HCT116 (cell line): ENCODE data around the gene GDF10. TPM values are rescaled to one million over a fixed set of nuclear protein-coding genes. Genes with fewer than 3 reads are reported as not detected.

ENCODE experiments used
- ATAC-seq: fragments of 200-7000 bp; cut with Tn5 transposase; 2 replicates; pipeline ENCODE4 v1.9.1; 2020; ENCODE audit warnings: mild to moderate bottlenecking, moderate library complexity
- BruUV-seq: library from RNA; stranded (reverse); fragments of 400-500 nt; replicated peaks from 2 replicates; lab custom pipeline; 2021; lab: Mats Ljungman, UMichigan
- CTCF ChIA-PET: fragments of 300-600 bp; sonication (Branson Sonifier 250); formaldehyde crosslinking; loops from one replicate; lab custom pipeline; 2021; ENCODE audit warnings: antibody characterized with exemption; lab: Charles Lee
- POLR2A ChIA-PET: fragments of 300-600, 350-600 bp; sonication (Branson Sonifier 250); formaldehyde crosslinking; loops from one replicate; lab custom pipeline; 2021; ENCODE audit warnings: antibody characterized with exemption; lab: Charles Lee
- RAD21 ChIA-PET, 2 experiments: fragments of 300-600 bp; sonication (Branson Sonifier 250); formaldehyde crosslinking; loops; one replicate each; lab custom pipeline; 2023; ENCODE audit warnings: low total read pairs in 2 of 2; ENCODE audit not compliant: uncharacterized antibody in 2 of 2, unreplicated experiment in 2 of 2, low non-redundant PET in 1 of 2; lab: Charles Lee
- DNase-seq: peaks from one replicate; pipeline ENCODE4 v3.0.0-alpha.2; 2010; ENCODE audit warnings: low read depth, low spot score
- H2AFZ ChIP-seq: fragments of 200-600 bp; shearing (Covaris generic), sonication (generic); 2 replicates; pipeline ENCODE4 v1.6.1; 2017; ENCODE audit warnings: low read depth, mixed run types, mixed read lengths, antibody characterized with exemption, low read length; ENCODE audit not compliant: poor library complexity, severe bottlenecking
- H3K27ac ChIP-seq: 2 replicates; pipeline ENCODE4 v1.5.1; 2012; ENCODE audit warnings: low read depth, low read length
- H3K27me3 ChIP-seq: fragments of 200-600 bp; sonication (generic); 2 replicates; pipeline ENCODE4 v1.6.1; 2016; ENCODE audit warnings: mixed run types, low read length, mixed read lengths; ENCODE audit not compliant: insufficient read depth
- H3K36me3 ChIP-seq, 2 experiments: fragments of 200-500 bp in 1 of 2; fragments of 200-600 bp in 1 of 2; sonication (Bioruptor generic) in 1 of 2; sonication (generic) in 1 of 2; 2 replicates each; pipeline versions ENCODE4 v1.5.1 to v1.6.1; 2014 to 2016; ENCODE audit warnings: low read length in 2 of 2, inconsistent platforms in 1 of 2, mixed read lengths in 1 of 2, mixed run types in 1 of 2; ENCODE audit not compliant: insufficient read depth in 2 of 2, control insufficient read depth in 1 of 2
- H3K4me1 ChIP-seq, 2 experiments: fragments of 200-600 bp in 1 of 2; sonication (generic) in 1 of 2; 2 replicates each; pipeline versions ENCODE4 v1.5.1 to v1.6.1; 2012 to 2017; ENCODE audit warnings: low read length in 2 of 2, inconsistent platforms in 1 of 2, mild to moderate bottlenecking in 1 of 2, mixed read lengths in 1 of 2, mixed run types in 1 of 2, moderate library complexity in 1 of 2; ENCODE audit not compliant: insufficient read depth in 2 of 2, control insufficient read depth in 1 of 2
- H3K4me2 ChIP-seq: fragments of 200-600 bp; sonication (generic); 2 replicates; pipeline ENCODE4 v1.6.1; 2017; ENCODE audit warnings: mixed run types, low read length, mixed read lengths
- H3K4me3 ChIP-seq, 2 experiments: fragments of 200-600 bp in 1 of 2; sonication (generic) in 1 of 2; replicated peaks in 1 of 2; 2 replicates each; pipeline ENCODE4 v1.5.1; 2011 to 2016; ENCODE audit warnings: low read length in 2 of 2, control low read depth in 1 of 2, low read depth in 1 of 2, mild to moderate bottlenecking in 1 of 2, mixed read lengths in 1 of 2, mixed run types in 1 of 2
- H3K79me2 ChIP-seq: fragments of 200-600 bp; sonication (generic); 2 replicates; pipeline ENCODE4 v1.6.1; 2017; ENCODE audit warnings: mild to moderate bottlenecking, mixed run types, low read length, moderate library complexity, mixed read lengths; ENCODE audit not compliant: insufficient read depth
- H3K9ac ChIP-seq: fragments of 200-600 bp; sonication (generic); 2 replicates; pipeline ENCODE4 v1.6.1; 2016; ENCODE audit warnings: low read length, mixed read lengths
- H3K9me2 ChIP-seq: fragments of 200-600 bp; sonication (generic), shearing (Covaris generic); 2 replicates; pipeline ENCODE4 v1.6.1; 2017; ENCODE audit warnings: mixed run types, mild to moderate bottlenecking, moderate library complexity; ENCODE audit not compliant: insufficient read depth
- H3K9me3 ChIP-seq, 2 experiments: fragments of 200-500 bp in 1 of 2; fragments of 200-600 bp in 1 of 2; sonication (Bioruptor generic) in 1 of 2; sonication (generic) in 1 of 2; 2 replicates each; pipeline ENCODE4 v1.6.1; 2014 to 2017; ENCODE audit warnings: low read length in 2 of 2, mixed read lengths in 2 of 2, inconsistent platforms in 1 of 2, low read depth in 1 of 2, mild to moderate bottlenecking in 1 of 2, mixed run types in 1 of 2, moderate library complexity in 1 of 2; ENCODE audit not compliant: control insufficient read depth in 1 of 2, insufficient read depth in 1 of 2
- H4K20me1 ChIP-seq: fragments of 200-600 bp; sonication (generic), shearing (Covaris generic); 2 replicates; pipeline ENCODE4 v1.6.1; 2017; ENCODE audit warnings: mixed run types, mild to moderate bottlenecking, moderate library complexity; ENCODE audit not compliant: insufficient read depth
- CTCF ChIP-seq, 3 experiments: fragments of 200-600 bp in 1 of 3; sonication (generic) in 1 of 3; IDR thresholded peaks in 2 of 3; conservative IDR thresholded peaks in 1 of 3; 2 replicates each; pipeline ENCODE4 v1.5.1; 2012 to 2017; ENCODE audit warnings: low read depth in 2 of 3, low read length in 2 of 3, antibody characterized with exemption in 1 of 3, borderline replicate concordance in 1 of 3, control low read depth in 1 of 3, mild to moderate bottlenecking in 1 of 3, mixed read lengths in 1 of 3, mixed run types in 1 of 3, moderate library complexity in 1 of 3; ENCODE audit not compliant: insufficient read depth in 1 of 3
- ELF1 ChIP-seq: IDR thresholded peaks from 2 replicates; pipeline ENCODE4 v1.6.1; 2012; ENCODE audit warnings: low read depth, borderline replicate concordance
- EZH2phosphoT487 ChIP-seq: fragments of 200-600 bp; IDR thresholded peaks from 2 replicates; pipeline ENCODE4 v1.6.1; 2018; ENCODE audit warnings: antibody characterized with exemption, borderline replicate concordance
- REST ChIP-seq: IDR thresholded peaks from 2 replicates; pipeline ENCODE4 v1.6.1; 2012; ENCODE audit warnings: low read depth
- SRF ChIP-seq: IDR thresholded peaks from 2 replicates; pipeline ENCODE4 v1.6.1; 2012; ENCODE audit warnings: low read depth
- ZFX ChIP-seq: fragments of 450-650 bp; IDR thresholded peaks from 2 replicates; pipeline ENCODE4 v1.6.1; 2017
- ZNF274 ChIP-seq: fragments of 200-500 bp; sonication (Bioruptor generic); IDR thresholded peaks from 2 replicates; pipeline ENCODE4 v1.6.1; 2014; ENCODE audit warnings: mild to moderate bottlenecking, low read depth, low read length, inconsistent platforms
- intact Hi-C: fragments of 100-400 bp; cut with micrococcal nuclease; formaldehyde crosslinking; loops from 2 replicates; pipeline ENCODE4 v1.10.0; 2022
- total RNA-seq: library from RNA; stranded (reverse); gene quantifications from one replicate; pipeline ENCODE4 v1.2.1, GENCODE V29; 2021; ENCODE audit not compliant: unreplicated experiment
- TF ChIP-seq, protein P1 (sequence below): IDR thresholded peaks from 2 replicates; pipeline ENCODE4 v1.6.1; 2011; ENCODE audit warnings: mild to moderate bottlenecking, low read length, moderate library complexity; ENCODE audit not compliant: insufficient replicate concordance; ENCODE audit errors: extremely low read depth
- TF ChIP-seq, protein P2 (sequence below): IDR thresholded peaks from 2 replicates; pipeline ENCODE4 v1.6.1; 2012

Gene GDF10
- total RNA-seq, 1 experiment from 2014 or later, result not detected

DNA sequence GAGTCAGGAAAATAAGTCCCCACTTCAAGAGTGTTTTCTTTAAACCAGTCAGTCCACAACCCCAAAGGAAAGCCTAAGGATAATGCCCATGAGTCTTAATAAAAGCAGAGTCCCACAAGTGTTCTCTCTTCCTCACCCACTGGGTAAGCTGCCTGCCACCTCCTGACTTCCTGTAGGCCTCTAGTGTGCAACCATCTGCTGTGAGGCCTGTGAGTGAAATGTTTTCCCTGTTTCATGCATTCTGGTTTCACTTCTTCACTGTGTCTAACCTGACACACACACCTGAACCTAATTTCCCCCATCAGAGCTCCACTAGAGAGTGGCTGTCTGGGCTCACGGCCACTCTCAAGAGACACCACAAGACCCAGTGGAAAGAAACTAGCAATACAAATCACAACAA, 38.9 kb upstream of the GDF10 start:
- Histone ChIP-seq H3K27me3 (peaks cover 4% of the 10 kb centered on the region; the same call in 1 of the 2 replicates), H3K4me1 (peaks cover 0 to 8% of the 10 kb centered on the region in 2 experiments; a peak in 1 of 4 replicates), H3K27ac (no peak overlapping the region), H2AFZ (no peak overlapping the region), H3K79me2 (no peaks in the 10 kb centered on the region), H3K9ac (no peak overlapping the region), H3K4me2 (no peak overlapping the region), H3K36me3 (no peaks in the 10 kb centered on the region), H3K9me2 (no peaks in the 10 kb centered on the region), H4K20me1 (no peaks in the 10 kb centered on the region), H3K4me3 (no peak overlapping the region), H3K9me3 (no peaks in the 10 kb centered on the region)
- RAD21 ChIA-PET, result no interaction called here
- CTCF ChIA-PET, result no interaction called here
- no peak for TF ChIP-seq EZH2phosphoT487
- no peak for TF ChIP-seq CTCF (IDR thresholded peaks at IDR 0.05 in 2 of 3, conservative IDR thresholded peaks at IDR 0.05 in 1 of 3; ENCODE audit: borderline replicate concordance in 1 of 3, insufficient read depth in 1 of 3, low read depth in 2 of 3, low read length in 2 of 3)
- TF ChIP-seq ZFX, result no peak
- TF ChIP-seq ZNF274, result no peak
- TF ChIP-seq, protein P1, sequence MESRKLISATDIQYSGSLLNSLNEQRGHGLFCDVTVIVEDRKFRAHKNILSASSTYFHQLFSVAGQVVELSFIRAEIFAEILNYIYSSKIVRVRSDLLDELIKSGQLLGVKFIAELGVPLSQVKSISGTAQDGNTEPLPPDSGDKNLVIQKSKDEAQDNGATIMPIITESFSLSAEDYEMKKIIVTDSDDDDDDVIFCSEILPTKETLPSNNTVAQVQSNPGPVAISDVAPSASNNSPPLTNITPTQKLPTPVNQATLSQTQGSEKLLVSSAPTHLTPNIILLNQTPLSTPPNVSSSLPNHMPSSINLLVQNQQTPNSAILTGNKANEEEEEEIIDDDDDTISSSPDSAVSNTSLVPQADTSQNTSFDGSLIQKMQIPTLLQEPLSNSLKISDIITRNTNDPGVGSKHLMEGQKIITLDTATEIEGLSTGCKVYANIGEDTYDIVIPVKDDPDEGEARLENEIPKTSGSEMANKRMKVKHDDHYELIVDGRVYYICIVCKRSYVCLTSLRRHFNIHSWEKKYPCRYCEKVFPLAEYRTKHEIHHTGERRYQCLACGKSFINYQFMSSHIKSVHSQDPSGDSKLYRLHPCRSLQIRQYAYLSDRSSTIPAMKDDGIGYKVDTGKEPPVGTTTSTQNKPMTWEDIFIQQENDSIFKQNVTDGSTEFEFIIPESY, result no peak
- no peak for TF ChIP-seq REST
- TF ChIP-seq ELF1, result no peak
- TF ChIP-seq, protein P2, sequence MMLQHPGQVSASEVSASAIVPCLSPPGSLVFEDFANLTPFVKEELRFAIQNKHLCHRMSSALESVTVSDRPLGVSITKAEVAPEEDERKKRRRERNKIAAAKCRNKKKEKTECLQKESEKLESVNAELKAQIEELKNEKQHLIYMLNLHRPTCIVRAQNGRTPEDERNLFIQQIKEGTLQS, result no peak
- no peak for TF ChIP-seq SRF
- POLR2A ChIA-PET, result no interaction called here
- DNase-seq (no peak), ATAC-seq (no peak)
- BruUV-seq, result no TSS peak
- intact Hi-C loops, result no loop called here
